GM19324 (cell line): Measurements from ENCODE around the gene STT3B.

ENCODE experiments used
- ATAC-seq: cut with Tn5 transposase; IDR thresholded peaks from one replicate; pipeline ENCODE4 v1.9.1; 2021; ENCODE audit warnings: mild to moderate bottlenecking, moderate library complexity; ENCODE audit not compliant: unreplicated experiment, low FRiP score

Gene STT3B

GRCh38 chr3:31680072-31680870, 147.5 kb downstream of the STT3B start:
- no peak for ATAC-seq
